ENCODE data around the gene GRN.
A peak's percentile ranks its signal among the peaks of the same experiment; 100 is the strongest.
"Not testable (repeated sequence)": the region's sequence is repeated elsewhere in the genome, so short reads cannot be mapped to it uniquely, and the experiment has no call there.

Gene GRN

GRCh38 chr17:44346064-44346844 lies 1.2 kb downstream of the GRN start:
- DNase-seq (ENCODE audit: low read depth in 2 of 2), result no peak

GRCh38 chr17:44347206-44348055 lies 2.3 kb downstream of the GRN start:
- not testable (repeated sequence) for DNase-seq (ENCODE audit: low read depth in 2 of 2)

- no peak for DNase-seq (ENCODE audit: low read depth in 2 of 2)
Observed at GRCh38 chr17:44348234-44348987, 3.3 kb downstream of the GRN start.

- no peak for DNase-seq (ENCODE audit: low read depth in 2 of 2)
Observed at GRCh38 chr17:44348988-44349364, 3.9 kb downstream of the GRN start.

- no peak for DNase-seq (ENCODE audit: low read depth in 2 of 2)
Observed at GRCh38 chr17:44349553-44350070, 4.5 kb downstream of the GRN start.

- DNase-seq (ENCODE audit: low read depth in 2 of 2), result peak; percentile 38 to 56
Observed at GRCh38 chr17:44350733-44351226, 5.7 kb downstream of the GRN start.

GRCh38 chr17:44351464-44351863 lies 6.4 kb downstream of the GRN start:
- no peak for DNase-seq (ENCODE audit: low read depth in 2 of 2)

- DNase-seq (ENCODE audit: low read depth in 2 of 2), result no peak
Observed at GRCh38 chr17:44351961-44352827, 7.1 kb downstream of the GRN start.

GRCh38 chr17:44352828-44353671 lies 7.9 kb downstream of the GRN start:
- no peak for DNase-seq (ENCODE audit: low read depth in 2 of 2)

- peak in 1 of 2 donors; percentile 14 for DNase-seq (ENCODE audit: low read depth in 2 of 2)
Observed at GRCh38 chr17:44353672-44354331, 8.7 kb downstream of the GRN start.

GRCh38 chr17:44354582-44355561 lies 9.8 kb downstream of the GRN start:
- peak in 1 of 2 donors; percentile 61 for DNase-seq (ENCODE audit: low read depth in 2 of 2)

GRCh38 chr17:44355642-44356099 lies 10.6 kb downstream of the GRN start:
- DNase-seq (ENCODE audit: low read depth in 2 of 2), result no peak

- no peak for DNase-seq (ENCODE audit: low read depth in 2 of 2)
Observed at GRCh38 chr17:44356241-44356640, 11.1 kb downstream of the GRN start.

- no peak for DNase-seq (ENCODE audit: low read depth in 2 of 2)
Observed at GRCh38 chr17:44358066-44358465, 13.0 kb downstream of the GRN start.

- DNase-seq (ENCODE audit: low read depth in 2 of 2), result no peak
Observed at GRCh38 chr17:44359006-44359405, 13.9 kb downstream of the GRN start.

- no peak for DNase-seq (ENCODE audit: low read depth in 2 of 2)
Observed at GRCh38 chr17:44359458-44360143, 14.5 kb downstream of the GRN start.

- no peak for DNase-seq (ENCODE audit: low read depth in 2 of 2)
Observed at GRCh38 chr17:44360144-44360533, 15.0 kb downstream of the GRN start.
